KOPT-K1 (cell line): ENCODE results near the gene HHLA2.

Source experiments
- H3K27ac ChIP-seq: fragments of 200-600 bp; sonication (generic); 2 replicates; pipeline ENCODE4 v1.5.1; 2016; ENCODE audit warnings: antibody characterized with exemption, mild to moderate bottlenecking, low read depth, low read length; ENCODE audit not compliant: poor library complexity, severe bottlenecking
- H3K36me3 ChIP-seq: fragments of 200-600 bp; sonication (generic); 2 replicates; pipeline ENCODE4 v1.5.1; 2017; ENCODE audit warnings: antibody characterized with exemption, mild to moderate bottlenecking, low read length, moderate library complexity; ENCODE audit not compliant: insufficient read depth
- H3K9me3 ChIP-seq: fragments of 200-600 bp; sonication (generic); 2 replicates; pipeline ENCODE4 v1.5.1; 2017; ENCODE audit warnings: antibody characterized with exemption, low read length, mild to moderate bottlenecking; ENCODE audit not compliant: insufficient read depth, poor library complexity, severe bottlenecking

The HHLA2 gene

DNA sequence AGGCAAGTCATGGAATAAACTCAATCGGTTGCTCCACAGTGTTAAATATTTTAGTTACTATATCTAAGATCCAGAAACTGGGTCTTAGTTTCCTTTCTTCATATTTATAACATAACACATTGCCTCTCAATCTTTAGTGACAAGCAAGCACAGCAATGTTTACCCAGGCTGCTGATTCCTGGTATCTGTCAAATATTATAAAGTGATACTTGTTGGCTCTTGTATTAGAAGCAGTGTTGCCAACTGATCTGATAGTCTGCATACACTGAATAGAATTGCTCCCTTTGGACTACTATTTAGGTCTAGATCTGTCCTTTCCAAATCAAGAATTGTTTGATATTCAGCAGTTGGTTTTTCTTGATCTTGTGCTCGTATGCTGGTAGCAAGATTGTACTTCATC, 7.2 kb upstream of the HHLA2 start:
- Histone ChIP-seq H3K36me3 (no peaks in the 10 kb centered on the region), H3K9me3 (peaks cover 3% of the 10 kb centered on the region), H3K27ac (no peak overlapping the region)

DNA sequence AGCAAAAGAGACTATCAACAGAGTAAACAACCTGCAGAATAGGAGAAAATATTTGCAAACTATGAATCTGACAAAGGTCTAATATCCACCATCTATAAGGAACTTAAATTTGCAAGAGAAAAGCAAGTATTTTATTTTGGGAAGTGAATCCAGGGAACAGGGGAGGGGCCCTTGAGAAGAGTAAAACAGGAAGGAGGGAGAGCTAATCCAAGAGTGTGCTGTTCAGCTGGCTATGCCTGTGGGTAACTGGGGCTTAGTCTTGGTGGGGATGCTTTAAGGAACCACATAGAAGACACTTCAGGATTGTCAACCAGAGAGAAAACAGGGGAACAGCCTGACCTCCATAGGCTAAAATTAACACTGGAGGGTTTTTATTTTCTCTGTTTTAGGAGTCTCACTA, 3.9 kb upstream of the HHLA2 start:
- Histone ChIP-seq H3K27ac (peak overlapping the region; percentile 66), H3K36me3 (no peaks in the 10 kb centered on the region), H3K9me3 (peaks cover 3% of the 10 kb centered on the region)

GRCh38 chr3:108292905-108293328, 3.4 kb upstream of the HHLA2 start:
- Histone ChIP-seq H3K36me3 (no peaks in the 10 kb centered on the region), H3K9me3 (peaks cover 3% of the 10 kb centered on the region), H3K27ac (peak overlapping the region; percentile 66)

DNA sequence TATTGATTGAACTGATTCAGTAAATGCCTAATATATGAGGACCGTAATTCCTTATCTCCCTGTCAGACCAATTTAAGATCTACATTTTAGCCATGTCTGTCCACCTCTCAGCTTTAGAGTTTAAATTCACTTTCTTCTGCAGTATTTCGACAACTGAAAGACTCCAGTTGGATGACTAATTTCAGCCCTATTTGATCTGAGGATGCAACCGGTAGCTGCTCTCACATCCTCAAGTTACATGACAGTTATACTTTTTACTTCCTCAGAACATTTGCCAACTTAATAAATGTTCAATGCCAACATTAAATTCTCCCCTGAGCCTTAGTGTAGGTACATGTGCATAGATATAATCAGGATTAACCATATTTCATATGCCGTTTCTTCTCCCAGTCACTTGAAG, 2.5 kb upstream of the HHLA2 start:
- Histone ChIP-seq H3K36me3 (no peaks in the 10 kb centered on the region), H3K27ac (peak overlapping the region; percentile 66)

DNA sequence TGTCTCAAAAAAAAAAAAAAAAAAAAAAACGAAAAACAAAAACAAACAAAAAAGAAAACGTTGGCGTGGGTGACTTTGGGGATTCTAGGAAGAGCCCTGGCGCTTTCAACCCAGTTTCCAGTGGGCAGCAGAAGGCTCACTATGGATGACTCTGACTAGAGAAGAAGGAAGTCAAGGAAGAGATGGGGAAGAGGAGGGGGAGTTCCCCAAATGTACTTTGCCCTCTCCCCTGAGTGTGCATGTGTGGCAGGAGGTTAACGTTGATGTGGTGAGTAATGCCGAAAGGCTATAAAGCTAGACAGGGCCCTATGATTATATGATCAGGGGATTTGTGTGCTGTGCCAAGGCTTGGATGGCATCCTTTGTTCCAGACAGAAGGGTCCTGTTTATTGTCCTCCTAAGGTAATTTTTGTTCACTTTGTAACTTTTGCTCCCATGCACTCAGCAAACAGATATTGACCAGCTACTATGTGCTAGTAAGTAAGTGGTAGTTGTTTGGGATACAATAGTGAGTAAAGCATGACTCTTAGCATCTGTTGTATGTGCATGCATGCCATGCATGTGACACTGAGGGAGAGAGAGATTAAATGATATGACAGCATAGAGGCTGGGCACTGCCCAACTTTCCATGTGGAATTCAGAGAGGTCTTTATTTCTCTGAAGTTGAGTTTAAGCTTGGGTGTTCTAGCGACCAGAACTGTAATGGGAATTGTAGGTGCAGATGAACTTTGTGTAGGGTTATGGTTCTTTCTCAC, 750 bp upstream of the HHLA2 start:
- Histone ChIP-seq H3K9me3 (peaks cover 3% of the 10 kb centered on the region), H3K27ac (no peak overlapping the region), H3K36me3 (no peaks in the 10 kb centered on the region)

More for the DNA sequence above, 2.5 kb upstream of the HHLA2 start:
- peaks cover 3% of the 10 kb centered on the region for H3K9me3 ChIP-seq

DNA sequence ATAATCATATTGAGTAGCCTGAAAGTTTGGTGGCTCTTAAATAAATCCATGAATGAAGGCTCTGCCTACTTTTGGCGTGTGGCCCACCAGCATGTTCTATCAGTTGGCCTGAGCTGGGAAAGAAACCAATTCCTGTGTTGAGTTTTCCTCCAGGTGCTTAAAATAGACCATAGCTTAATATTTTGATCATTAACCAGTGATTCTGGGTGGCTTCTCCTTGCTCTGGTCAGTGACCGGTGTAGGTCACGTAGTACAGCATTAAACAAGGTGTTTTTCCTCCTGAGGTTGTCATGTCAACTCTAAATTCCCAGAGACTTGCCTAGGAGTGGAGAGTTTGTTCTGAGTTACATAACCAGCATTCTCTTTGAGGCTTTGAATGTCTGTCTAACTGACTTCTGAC, 1.3 kb downstream of the HHLA2 start:
- no peaks in the 10 kb centered on the region for H3K36me3 ChIP-seq
- H3K27ac ChIP-seq, result no peak overlapping the region
- no peaks in the 10 kb centered on the region for H3K9me3 ChIP-seq

- Histone ChIP-seq H3K36me3 (no peaks in the 10 kb centered on the region), H3K27ac (no peak overlapping the region), H3K9me3 (no peaks in the 10 kb centered on the region)
Measured at GRCh38 chr3:108298056-108298455, 1.7 kb downstream of the HHLA2 start.

- Histone ChIP-seq H3K9me3 (no peaks in the 10 kb centered on the region), H3K27ac (no peak overlapping the region), H3K36me3 (no peaks in the 10 kb centered on the region)
Measured at GRCh38 chr3:108300103-108300849, 3.9 kb downstream of the HHLA2 start.

DNA sequence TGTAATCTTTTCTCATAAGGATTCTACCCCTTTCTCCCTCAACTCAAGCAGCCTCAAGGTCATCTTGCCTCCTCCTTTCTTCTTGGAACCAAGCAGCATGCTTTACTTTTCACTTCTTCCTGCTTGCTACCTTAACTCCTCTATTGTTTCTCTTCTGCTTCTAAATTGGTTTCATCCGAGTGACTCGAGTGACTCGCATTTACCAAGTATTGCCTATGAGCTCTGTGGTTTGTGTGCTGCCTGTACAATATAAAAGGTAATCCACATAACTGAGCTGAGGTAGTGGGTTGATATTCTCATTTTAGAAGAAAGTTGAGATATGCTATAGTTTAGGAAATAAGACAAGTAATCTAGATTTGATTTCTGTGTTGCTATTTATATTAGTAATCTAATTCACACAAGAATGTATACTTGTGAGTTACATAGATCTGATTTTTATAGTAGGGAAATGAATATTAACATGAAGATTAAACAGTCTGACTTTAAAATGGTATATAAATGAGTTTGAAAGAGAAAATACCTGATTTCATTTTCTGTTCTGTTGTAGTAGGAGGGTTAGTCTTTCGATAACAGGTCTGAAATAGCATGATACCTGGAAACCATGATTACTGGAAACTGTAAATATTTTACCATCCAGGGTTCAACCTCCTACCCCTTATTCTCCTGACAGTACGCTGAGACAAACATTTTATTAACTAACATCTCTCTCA, 5.5 kb downstream of the HHLA2 start:
- Histone ChIP-seq H3K36me3 (no peaks in the 10 kb centered on the region), H3K27ac (no peak overlapping the region), H3K9me3 (no peaks in the 10 kb centered on the region)

DNA sequence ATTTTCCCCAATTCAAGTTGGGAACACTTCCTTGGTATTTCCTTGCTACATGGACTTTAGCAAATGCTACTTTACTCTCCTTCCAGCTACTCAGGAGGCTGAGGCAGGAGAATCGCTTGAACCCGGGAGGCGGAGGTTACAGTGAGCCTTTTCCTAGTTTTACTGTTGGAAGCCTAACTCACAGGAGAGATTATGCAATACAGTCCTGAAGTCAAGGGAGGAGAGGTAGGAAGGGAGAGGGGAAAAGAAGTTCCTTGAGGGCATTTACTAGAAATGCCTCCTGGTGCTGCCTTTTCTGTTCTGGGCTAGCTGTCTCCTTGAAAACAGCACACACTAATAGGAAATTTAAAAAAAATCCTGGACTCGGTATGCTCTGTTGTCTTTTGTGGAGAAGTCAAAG, 6.2 kb downstream of the HHLA2 start:
- H3K27ac ChIP-seq, result no peak overlapping the region
- H3K9me3 ChIP-seq, result no peaks in the 10 kb centered on the region
- no peaks in the 10 kb centered on the region for H3K36me3 ChIP-seq

- Histone ChIP-seq H3K9me3 (peaks cover 8% of the 10 kb centered on the region), H3K27ac (no peak overlapping the region), H3K36me3 (no peaks in the 10 kb centered on the region)
Measured at GRCh38 chr3:108305484-108306172, 9.3 kb downstream of the HHLA2 start.

- H3K36me3 ChIP-seq, result no peaks in the 10 kb centered on the region
- peaks cover 8% of the 10 kb centered on the region for H3K9me3 ChIP-seq
- H3K27ac ChIP-seq, result no peak overlapping the region
Measured at GRCh38 chr3:108311797-108312196, 15.4 kb downstream of the HHLA2 start.

DNA sequence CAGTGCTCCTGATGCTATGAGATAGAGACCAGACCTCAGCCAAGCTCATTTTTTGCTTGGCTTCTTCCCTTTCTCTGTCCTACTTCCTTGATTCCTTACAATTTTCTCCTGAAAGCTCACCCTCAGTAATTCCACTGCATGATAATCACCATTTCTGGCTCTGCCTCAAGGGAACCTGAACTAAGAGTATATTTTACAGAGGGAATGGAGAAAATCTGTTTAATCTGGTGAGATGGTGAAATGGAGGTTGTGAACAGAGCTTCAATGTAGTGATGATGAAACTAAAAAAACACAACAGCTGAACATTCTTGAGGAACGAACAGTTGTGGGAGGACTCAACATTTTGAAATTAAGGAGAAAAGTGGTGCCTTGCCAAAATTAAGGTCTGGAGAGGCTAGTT, 16.3 kb downstream of the HHLA2 start:
- no peaks in the 10 kb centered on the region for H3K36me3 ChIP-seq
- peaks cover 8% of the 10 kb centered on the region for H3K9me3 ChIP-seq
- no peak overlapping the region for H3K27ac ChIP-seq

GRCh38 chr3:108315767-108316301, 19.5 kb downstream of the HHLA2 start:
- no peaks in the 10 kb centered on the region for H3K36me3 ChIP-seq
- H3K9me3 ChIP-seq, result no peaks in the 10 kb centered on the region
- H3K27ac ChIP-seq, result no peak overlapping the region
